Activated CD4-positive, alpha-beta T cell treated with anti-CD3 and anti-CD28 coated beads for 24 hours (primary cell): ENCODE results near the gene SLC23A3.

ENCODE experiments used
- DNase-seq, 2 donors: peaks; one replicate each; pipeline ENCODE4 v3.0.0-alpha.2; 2020; ENCODE audit warnings: low read depth in 2 of 2

SLC23A3 gene

GRCh38 chr2:219142329-219142728 is 27.5 kb downstream of the SLC23A3 start:
- no peak for DNase-seq

DNA sequence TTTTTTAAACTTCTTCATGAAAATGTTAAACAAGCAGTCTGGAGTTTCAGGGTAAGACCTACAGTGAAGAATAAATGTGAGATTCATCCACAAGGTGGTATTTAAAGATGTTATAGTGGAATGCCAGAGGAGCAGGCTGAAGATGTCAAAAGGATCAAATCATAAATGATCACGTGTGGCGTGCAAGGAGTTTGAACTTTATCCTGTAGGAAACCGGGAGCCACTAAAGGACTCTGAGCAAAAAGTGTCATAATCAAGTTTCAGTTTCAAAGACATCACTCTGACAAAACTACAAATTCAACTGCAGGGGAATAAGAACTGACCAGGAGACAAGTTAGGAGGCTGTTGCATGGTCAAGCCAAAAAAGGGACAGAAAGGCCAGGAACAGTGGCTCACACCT is 29.1 kb downstream of the SLC23A3 start:
- DNase-seq: no peak

- DNase-seq: no peak
These were observed 35.9 kb downstream of the SLC23A3 start for GRCh38 chr2:219133976-219134375.

GRCh38 chr2:219131744-219132143 is 38.1 kb downstream of the SLC23A3 start:
- no peak for DNase-seq

GRCh38 chr2:219131327-219131726 is 38.5 kb downstream of the SLC23A3 start:
- DNase-seq: no peak

- no peak for DNase-seq
These were observed 40.2 kb downstream of the SLC23A3 start for GRCh38 chr2:219129589-219129988.

DNA sequence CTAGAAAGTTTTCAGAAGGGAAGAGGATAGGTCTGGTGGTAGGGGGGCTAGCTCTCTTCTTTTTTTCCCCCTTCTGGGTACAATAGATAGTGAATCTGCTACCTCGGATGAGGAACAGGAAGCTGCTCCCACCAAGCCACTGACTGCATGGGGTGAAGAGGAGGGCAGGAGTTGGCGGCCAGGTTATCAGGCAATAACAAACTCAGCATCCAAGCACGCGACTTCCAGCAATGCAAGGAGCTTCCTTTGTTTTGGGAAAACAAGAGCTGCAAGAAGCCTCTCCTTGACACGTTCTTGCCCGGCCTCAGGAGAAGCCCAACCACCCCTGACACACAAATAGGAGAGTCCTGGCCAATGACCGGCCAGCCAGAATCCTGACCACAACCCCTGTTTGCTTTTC is 41.4 kb downstream of the SLC23A3 start:
- no peak for DNase-seq

DNA sequence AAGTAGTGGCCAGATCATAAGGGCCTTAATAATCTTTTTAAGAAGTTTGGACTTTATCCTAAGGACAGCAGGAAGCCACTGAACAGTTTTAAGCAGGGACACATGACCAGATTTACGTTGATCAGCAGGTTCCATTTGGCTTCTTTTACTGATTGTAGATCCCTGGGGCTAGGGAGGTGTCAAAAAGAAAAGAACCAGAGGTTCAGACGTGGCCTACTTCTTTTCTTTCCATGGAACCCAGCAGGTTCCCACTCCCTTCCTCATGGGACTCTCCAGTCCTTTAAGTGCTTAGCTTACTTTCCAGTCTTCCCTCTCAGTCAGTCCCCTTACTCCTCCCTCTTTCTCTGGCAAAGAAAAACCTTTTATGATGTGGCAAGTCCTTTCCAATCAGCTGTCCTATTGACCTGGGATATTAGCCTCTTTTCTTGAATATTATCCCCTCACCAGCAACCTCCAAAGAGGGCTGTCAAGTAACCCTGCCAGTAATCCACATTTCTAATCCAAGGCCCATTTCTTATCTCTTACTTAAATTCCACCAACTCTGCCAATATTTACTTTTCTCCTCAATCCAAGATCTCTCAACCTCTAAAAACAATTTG is 42.7 kb downstream of the SLC23A3 start:
- no peak for DNase-seq

DNA sequence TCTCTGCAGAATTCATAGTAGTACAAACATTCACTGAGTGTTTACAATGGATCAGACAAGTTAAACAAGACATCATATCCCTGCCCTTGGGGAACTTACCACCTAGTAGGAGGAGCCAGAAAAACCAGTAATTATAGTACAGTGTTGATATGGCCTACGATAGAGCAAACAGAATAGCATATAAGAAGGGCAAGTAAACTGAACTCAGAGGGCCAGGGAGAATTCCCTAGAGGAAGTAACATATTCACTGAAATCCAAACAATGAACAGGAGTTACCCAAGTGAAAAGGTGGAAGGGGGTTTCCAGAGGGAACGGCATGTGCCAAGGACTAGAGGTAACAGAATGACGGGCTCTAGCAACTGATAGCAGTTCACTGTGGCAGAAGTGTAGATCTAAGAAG is 43.3 kb downstream of the SLC23A3 start:
- no peak for DNase-seq

DNA sequence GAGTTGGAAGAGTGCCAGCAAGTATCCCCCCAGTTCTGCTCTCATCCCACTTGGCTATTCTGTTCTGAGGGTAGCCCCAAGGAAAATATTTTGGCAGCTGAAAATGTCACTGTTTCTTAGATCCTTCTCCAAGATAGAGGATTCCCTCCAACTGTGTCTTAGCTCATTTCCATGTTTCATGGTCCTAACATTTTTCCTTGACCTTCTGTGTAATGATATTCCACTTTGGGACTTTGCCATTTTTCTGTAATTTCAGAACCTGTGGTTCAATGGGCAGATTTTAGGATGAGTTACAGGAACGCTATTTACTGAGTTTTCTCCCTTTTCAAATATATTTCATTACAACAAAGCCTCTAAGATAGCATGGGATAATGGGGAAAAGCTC is 44.0 kb downstream of the SLC23A3 start:
- no peak for DNase-seq

DNA sequence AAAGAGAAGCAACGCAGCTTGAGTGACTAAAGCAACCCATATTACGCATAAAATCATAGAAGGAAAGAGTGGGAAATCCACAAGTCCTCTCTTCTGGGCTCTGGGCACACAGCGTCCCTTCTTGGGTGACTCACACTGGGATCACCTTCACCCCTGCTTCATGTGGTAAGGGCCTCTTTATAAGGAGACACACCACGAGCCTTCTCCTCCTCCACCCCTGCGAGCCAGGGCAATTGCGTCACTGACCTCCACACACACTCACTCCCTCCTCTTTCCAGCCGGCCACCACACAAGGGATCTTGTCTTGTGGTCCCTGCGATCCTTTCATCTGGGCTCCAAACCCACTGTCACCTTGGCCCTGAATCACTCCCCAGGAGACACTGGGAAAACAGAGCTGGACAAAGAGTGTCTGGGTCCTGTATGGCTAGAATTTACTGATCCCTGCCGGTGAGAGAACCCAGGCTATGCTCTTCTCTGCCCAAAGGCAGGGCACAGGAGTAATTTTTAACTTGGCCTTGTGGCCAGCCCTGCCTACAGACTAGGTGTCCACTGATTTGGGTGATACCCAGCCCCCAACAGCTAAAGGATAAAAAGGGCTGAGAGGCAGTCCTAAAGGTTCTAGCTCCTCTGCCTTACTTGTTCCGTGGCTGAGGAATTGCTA is 44.5 kb downstream of the SLC23A3 start:
- DNase-seq: no peak

GRCh38 chr2:219124381-219125110 is 45.3 kb downstream of the SLC23A3 start:
- DNase-seq: no peak

GRCh38 chr2:219123356-219124135 is 46.3 kb downstream of the SLC23A3 start:
- DNase-seq: no peak

DNA sequence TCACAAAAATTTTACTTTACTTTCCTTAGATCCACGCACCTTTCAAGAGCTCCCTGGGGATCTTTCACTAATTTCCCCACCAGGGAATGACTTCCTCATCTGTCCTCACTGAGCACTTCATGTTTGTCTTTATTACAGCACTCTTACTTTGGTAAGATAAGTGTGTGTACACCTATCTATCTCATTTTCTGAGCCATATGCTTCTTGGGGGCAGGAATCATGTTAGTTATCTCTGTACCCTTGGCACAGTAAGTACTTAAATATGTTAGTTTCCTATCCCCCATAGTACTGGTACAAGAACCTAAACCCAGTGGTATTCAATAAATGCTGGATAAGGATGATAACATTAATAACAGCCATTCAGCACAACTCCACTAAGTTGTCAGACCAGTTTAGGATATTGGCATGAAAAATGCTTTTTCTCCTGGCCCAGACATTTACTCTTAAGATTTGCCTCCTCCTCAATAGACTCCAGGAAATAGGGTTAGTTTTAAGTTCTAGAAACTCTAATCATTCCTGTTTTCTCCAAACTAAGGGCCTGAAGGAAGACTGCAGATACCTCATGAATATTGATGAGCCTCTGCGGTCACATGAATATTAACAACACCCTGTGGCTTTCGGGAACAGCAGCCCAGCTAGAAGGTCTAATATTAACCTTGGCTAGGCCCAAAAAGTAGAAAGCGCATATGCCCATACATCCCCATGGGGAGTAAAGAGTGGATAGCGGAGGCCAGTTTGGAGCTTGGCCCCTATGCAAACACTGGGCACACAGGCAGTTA is 47.4 kb downstream of the SLC23A3 start:
- DNase-seq: no peak

- no peak for DNase-seq
These were observed 49.7 kb downstream of the SLC23A3 start for GRCh38 chr2:219120082-219120481.

DNA sequence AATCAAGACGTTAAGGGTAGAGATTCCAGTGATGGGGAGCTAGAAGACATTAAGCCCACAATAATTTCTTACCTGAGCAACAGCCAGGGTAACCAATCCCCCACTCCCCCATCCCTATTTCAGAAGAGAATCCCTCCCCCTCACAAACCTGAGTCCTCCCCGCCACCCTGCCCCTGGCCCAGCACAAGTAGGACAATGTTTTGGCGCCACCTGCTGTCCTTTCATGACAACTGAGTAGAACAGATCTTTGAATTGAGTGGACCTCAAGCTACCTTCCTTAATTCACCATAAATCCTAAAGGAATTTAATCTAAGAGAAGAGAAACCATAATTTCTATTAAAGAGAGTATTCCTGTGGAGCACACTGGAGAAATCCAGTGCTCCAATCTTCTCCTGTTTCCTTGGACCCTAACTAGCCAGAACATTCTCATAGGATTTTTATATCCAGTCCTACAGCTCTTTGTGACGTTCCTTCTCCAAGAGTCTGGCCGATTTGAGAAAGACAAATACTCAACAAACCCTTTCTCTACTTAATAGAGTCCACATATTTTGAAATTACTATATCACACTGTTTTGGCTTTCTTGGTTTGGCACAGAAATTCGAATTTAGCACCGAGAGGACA is 50.3 kb downstream of the SLC23A3 start:
- DNase-seq: peak; percentile 45 to 51

DNA sequence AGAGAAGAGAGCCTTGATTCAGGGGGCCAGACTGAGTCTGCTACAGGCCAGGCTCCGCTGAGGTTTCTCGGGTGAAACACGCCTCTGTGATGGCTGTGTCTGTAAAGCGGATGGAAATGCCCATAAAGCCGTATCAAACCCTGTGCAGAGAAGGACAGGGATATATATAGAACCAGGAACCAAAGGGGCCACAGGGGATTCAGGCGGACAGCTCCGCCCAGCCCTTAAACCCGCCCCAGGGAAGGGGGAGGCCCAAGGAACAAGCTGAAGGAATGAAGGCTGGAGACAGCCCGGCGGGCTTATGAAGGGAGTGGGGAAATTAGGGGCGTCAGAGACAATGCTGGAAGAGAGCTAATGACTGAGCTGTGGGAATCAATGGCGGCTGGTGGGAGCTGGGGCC is 51.3 kb downstream of the SLC23A3 start:
- DNase-seq: no peak

GRCh38 chr2:219116776-219117646 is 52.8 kb downstream of the SLC23A3 start:
- DNase-seq: no peak

- no peak for DNase-seq
These were observed 57.0 kb downstream of the SLC23A3 start for GRCh38 chr2:219112651-219113338.

- no peak for DNase-seq
These were observed 57.8 kb downstream of the SLC23A3 start for GRCh38 chr2:219112062-219112406.
